ENCODE data around the gene COL4A1. TPM values are rescaled to one million over a fixed set of nuclear protein-coding genes. Genes with fewer than 3 reads are reported as not detected.

The COL4A1 gene
- total and polyA plus RNA-seq, 2 of the 13 experiments (the other 11 are each of a cell fraction or from before 2014, with no cell fraction given) = not detected

DNA sequence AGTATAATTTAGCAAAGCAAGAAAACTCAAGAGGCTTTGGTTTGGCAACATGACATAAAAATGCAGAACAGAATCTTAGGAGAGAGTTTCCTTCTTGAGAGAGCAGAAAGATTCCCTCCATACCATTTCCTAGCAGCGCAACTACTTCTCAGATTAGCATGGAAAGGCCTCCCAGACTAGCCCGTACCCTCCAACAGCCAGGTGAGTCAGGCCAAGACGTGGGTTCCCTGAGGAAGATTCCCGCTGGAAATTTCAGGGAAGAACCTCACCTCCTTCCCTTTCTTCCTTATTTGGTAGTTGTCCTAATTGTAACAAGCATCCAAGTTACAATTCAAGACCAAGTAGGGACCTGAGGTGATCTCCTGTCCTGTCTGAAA lies 12.4 kb upstream of the COL4A1 start (continued):
- TF ChIP-seq, protein P1, sequence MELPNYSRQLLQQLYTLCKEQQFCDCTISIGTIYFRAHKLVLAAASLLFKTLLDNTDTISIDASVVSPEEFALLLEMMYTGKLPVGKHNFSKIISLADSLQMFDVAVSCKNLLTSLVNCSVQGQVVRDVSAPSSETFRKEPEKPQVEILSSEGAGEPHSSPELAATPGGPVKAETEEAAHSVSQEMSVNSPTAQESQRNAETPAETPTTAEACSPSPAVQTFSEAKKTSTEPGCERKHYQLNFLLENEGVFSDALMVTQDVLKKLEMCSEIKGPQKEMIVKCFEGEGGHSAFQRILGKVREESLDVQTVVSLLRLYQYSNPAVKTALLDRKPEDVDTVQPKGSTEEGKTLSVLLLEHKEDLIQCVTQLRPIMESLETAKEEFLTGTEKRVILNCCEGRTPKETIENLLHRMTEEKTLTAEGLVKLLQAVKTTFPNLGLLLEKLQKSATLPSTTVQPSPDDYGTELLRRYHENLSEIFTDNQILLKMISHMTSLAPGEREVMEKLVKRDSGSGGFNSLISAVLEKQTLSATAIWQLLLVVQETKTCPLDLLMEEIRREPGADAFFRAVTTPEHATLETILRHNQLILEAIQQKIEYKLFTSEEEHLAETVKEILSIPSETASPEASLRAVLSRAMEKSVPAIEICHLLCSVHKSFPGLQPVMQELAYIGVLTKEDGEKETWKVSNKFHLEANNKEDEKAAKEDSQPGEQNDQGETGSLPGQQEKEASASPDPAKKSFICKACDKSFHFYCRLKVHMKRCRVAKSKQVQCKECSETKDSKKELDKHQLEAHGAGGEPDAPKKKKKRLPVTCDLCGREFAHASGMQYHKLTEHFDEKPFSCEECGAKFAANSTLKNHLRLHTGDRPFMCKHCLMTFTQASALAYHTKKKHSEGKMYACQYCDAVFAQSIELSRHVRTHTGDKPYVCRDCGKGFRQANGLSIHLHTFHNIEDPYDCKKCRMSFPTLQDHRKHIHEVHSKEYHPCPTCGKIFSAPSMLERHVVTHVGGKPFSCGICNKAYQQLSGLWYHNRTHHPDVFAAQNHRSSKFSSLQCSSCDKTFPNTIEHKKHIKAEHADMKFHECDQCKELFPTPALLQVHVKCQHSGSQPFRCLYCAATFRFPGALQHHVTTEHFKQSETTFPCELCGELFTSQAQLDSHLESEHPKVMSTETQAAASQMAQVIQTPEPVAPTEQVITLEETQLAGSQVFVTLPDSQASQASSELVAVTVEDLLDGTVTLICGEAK (IDR thresholded peaks at IDR 0.05) = no peak
- TF ChIP-seq, protein P1 (CRISPR knock-in tag; IDR thresholded peaks at IDR 0.05) = no peak
- TF ChIP-seq, protein P2, sequence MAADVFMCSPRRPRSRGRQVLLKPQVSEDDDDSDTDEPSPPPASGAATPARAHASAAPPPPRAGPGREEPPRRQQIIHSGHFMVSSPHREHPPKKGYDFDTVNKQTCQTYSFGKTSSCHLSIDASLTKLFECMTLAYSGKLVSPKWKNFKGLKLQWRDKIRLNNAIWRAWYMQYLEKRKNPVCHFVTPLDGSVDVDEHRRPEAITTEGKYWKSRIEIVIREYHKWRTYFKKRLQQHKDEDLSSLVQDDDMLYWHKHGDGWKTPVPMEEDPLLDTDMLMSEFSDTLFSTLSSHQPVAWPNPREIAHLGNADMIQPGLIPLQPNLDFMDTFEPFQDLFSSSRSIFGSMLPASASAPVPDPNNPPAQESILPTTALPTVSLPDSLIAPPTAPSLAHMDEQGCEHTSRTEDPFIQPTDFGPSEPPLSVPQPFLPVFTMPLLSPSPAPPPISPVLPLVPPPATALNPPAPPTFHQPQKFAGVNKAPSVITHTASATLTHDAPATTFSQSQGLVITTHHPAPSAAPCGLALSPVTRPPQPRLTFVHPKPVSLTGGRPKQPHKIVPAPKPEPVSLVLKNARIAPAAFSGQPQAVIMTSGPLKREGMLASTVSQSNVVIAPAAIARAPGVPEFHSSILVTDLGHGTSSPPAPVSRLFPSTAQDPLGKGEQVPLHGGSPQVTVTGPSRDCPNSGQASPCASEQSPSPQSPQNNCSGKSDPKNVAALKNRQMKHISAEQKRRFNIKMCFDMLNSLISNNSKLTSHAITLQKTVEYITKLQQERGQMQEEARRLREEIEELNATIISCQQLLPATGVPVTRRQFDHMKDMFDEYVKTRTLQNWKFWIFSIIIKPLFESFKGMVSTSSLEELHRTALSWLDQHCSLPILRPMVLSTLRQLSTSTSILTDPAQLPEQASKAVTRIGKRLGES (CRISPR knock-in tag; IDR thresholded peaks at IDR 0.05; ENCODE audit: borderline replicate concordance) = no peak
- TF ChIP-seq KAT7 (CRISPR knock-in tag; IDR thresholded peaks at IDR 0.05; ENCODE audit: borderline replicate concordance) = no peak
- no peak for TF ChIP-seq ZNF543 (CRISPR knock-in tag; IDR thresholded peaks at IDR 0.05)
- no peak for TF ChIP-seq MAZ (IDR thresholded peaks at IDR 0.05; ENCODE audit: borderline replicate concordance, low read depth, low read length)
- no peak for TF ChIP-seq MAZ (CRISPR knock-in tag; IDR thresholded peaks at IDR 0.05; ENCODE audit: low read depth)
- TF ChIP-seq CBX5 (CRISPR knock-in tag; IDR thresholded peaks at IDR 0.05; ENCODE audit: borderline replicate concordance) = no peak
- TF ChIP-seq ZNF775 (CRISPR knock-in tag; IDR thresholded peaks at IDR 0.05; ENCODE audit: borderline replicate concordance) = no peak
- TF ChIP-seq HMG20B (CRISPR knock-in tag; conservative IDR thresholded peaks at IDR 0.05) = no peak
- TF ChIP-seq, protein P3, sequence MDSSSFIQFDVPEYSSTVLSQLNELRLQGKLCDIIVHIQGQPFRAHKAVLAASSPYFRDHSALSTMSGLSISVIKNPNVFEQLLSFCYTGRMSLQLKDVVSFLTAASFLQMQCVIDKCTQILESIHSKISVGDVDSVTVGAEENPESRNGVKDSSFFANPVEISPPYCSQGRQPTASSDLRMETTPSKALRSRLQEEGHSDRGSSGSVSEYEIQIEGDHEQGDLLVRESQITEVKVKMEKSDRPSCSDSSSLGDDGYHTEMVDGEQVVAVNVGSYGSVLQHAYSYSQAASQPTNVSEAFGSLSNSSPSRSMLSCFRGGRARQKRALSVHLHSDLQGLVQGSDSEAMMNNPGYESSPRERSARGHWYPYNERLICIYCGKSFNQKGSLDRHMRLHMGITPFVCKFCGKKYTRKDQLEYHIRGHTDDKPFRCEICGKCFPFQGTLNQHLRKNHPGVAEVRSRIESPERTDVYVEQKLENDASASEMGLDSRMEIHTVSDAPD (CRISPR knock-in tag; IDR thresholded peaks at IDR 0.05) = no peak
